B cell (primary cell): Measurements from ENCODE around the gene OR6N1. TPM values are rescaled to one million over a fixed set of nuclear protein-coding genes. Genes with fewer than 3 reads are reported as not detected.

ENCODE experiments used
- ATAC-seq: fragments of 200-7000 bp; cut with Tn5 transposase; one replicate; pipeline ENCODE4 v1.10.0; 2021; ENCODE audit warnings: low read depth, mild to moderate bottlenecking, moderate number of reproducible peaks, moderate library complexity
- CTCF ChIA-PET: fragments of 350-600 bp; sonication (Branson Sonifier 250); formaldehyde crosslinking; loops from one replicate; lab custom pipeline; 2021; ENCODE audit warnings: antibody characterized with exemption, inconsistent platforms; lab: Charles Lee
- POLR2A ChIA-PET: fragments of 350-600 bp; sonication (Branson Sonifier 250); formaldehyde crosslinking; loops from one replicate; lab custom pipeline; 2021; ENCODE audit warnings: antibody characterized with exemption; lab: Charles Lee
- DNase-seq: peaks from one replicate; pipeline ENCODE4 v3.0.0; 2013
- H2AFZ ChIP-seq: 2 replicates; pipeline ENCODE4 v1.6.1; 2012; ENCODE audit warnings: mild to moderate bottlenecking, low read depth, low read length; ENCODE audit not compliant: insufficient read depth, poor library complexity, severe bottlenecking
- H3K27ac ChIP-seq, 2 donors: 1 replicate in 1 of 2; 2 replicates in 1 of 2; pipeline ENCODE4 v1.5.1; 2012 to 2013; ENCODE audit warnings: low read length in 2 of 2, mild to moderate bottlenecking in 2 of 2, moderate library complexity in 1 of 2
- H3K27me3 ChIP-seq, 4 experiments: fragments of 200-600 bp in 1 of 4; sonication (generic) in 1 of 4; replicated peaks in 1 of 4; 1 replicate in 2 of 4; 2 replicates in 2 of 4; pipeline versions ENCODE4 v1.6.1 to v1.7.0; 2013 to 2016; ENCODE audit warnings: low read length in 3 of 4, mild to moderate bottlenecking in 2 of 4, mixed read lengths in 1 of 4, moderate library complexity in 1 of 4; ENCODE audit not compliant: insufficient read depth in 4 of 4, control insufficient read depth in 3 of 4; ENCODE audit errors: control extremely low read depth in 1 of 4
- H3K36me3 ChIP-seq, 2 experiments: replicated peaks in 1 of 2; 1 replicate in 1 of 2; 2 replicates in 1 of 2; pipeline versions ENCODE4 v1.6.1 to v1.7.1; 2013; ENCODE audit warnings: low read length in 1 of 2; ENCODE audit not compliant: insufficient read depth in 2 of 2, control insufficient read depth in 1 of 2; ENCODE audit errors: control extremely low read depth in 1 of 2, extremely low read depth in 1 of 2
- H3K4me1 ChIP-seq, 2 donors: fragments of 200-600 bp in 1 of 2; sonication (generic) in 1 of 2; 1 replicate in 1 of 2; 2 replicates in 1 of 2; pipeline versions ENCODE4 v1.5.1 to v1.6.1; 2013 to 2017; ENCODE audit warnings: low read length in 2 of 2; ENCODE audit not compliant: control insufficient read depth in 2 of 2, insufficient read depth in 2 of 2
- H3K4me2 ChIP-seq: replicated peaks from 2 replicates; pipeline ENCODE3; 2012; ENCODE audit warnings: mild to moderate bottlenecking, low read depth, low read length; ENCODE audit not compliant: poor library complexity, severe bottlenecking
- H3K4me3 ChIP-seq, 5 experiments: fragments of 200-600 bp in 1 of 5; sonication (generic) in 1 of 5; 1 replicate in 3 of 5; 2 replicates in 2 of 5; pipeline versions ENCODE4 v1.5.1 to v1.7.0; 2011 to 2016; ENCODE audit warnings: low read length in 4 of 5, mild to moderate bottlenecking in 4 of 5, low read depth in 2 of 5, control low read depth in 1 of 5, moderate library complexity in 1 of 5; ENCODE audit not compliant: insufficient read depth in 1 of 5; ENCODE audit errors: control extremely low read depth in 1 of 5, extremely low read depth in 1 of 5
- H3K79me2 ChIP-seq: fragments of 200-600 bp; sonication (generic); one replicate; pipeline ENCODE4 v1.6.0; 2016; ENCODE audit warnings: low read length; ENCODE audit not compliant: control insufficient read depth, insufficient read depth
- H3K9ac ChIP-seq: fragments of 200-600 bp; sonication (generic); 2 replicates; pipeline ENCODE4 v1.6.1; 2017; ENCODE audit warnings: mild to moderate bottlenecking, low read length, moderate library complexity
- H3K9me3 ChIP-seq, 3 donors: one replicate each; pipeline versions ENCODE4 v1.6.1 to v1.7.1; 2013; ENCODE audit warnings: low read length in 2 of 3; ENCODE audit not compliant: control insufficient read depth in 2 of 3, insufficient read depth in 1 of 3; ENCODE audit errors: control extremely low read depth in 1 of 3
- H4K20me1 ChIP-seq: 2 replicates; pipeline ENCODE4 v1.6.0; 2012; ENCODE audit warnings: mild to moderate bottlenecking, low read length; ENCODE audit not compliant: insufficient read depth, control insufficient read depth, poor library complexity, severe bottlenecking
- H3K27ac Mint-ChIP-seq: one replicate; pipeline ENCODE4 v1.8.0; 2021; ENCODE audit warnings: mixed read lengths
- H3K27me3 Mint-ChIP-seq: one replicate; pipeline ENCODE4 v1.8.0; 2021; ENCODE audit warnings: mixed read lengths
- H3K4me1 Mint-ChIP-seq: one replicate; pipeline ENCODE4 v1.8.0; 2021; ENCODE audit warnings: mixed read lengths
- H3K4me3 Mint-ChIP-seq: one replicate; pipeline ENCODE4 v1.8.0; 2021; ENCODE audit warnings: mixed read lengths
- H3K9me3 Mint-ChIP-seq: one replicate; pipeline ENCODE4 v1.8.0; 2022; ENCODE audit warnings: mixed read lengths; ENCODE audit not compliant: insufficient read depth
- CTCF ChIP-seq: fragments of 200-600 bp; IDR thresholded peaks from one replicate; pipeline ENCODE4 v1.8.0; 2022; ENCODE audit warnings: antibody characterized with exemption, mild to moderate bottlenecking
- EZH2 ChIP-seq: IDR thresholded peaks from 2 replicates; pipeline ENCODE4 v1.6.1; 2012; ENCODE audit warnings: borderline replicate concordance, low read depth, mild to moderate bottlenecking, moderate library complexity, low read length; ENCODE audit not compliant: insufficient read depth, poor library complexity, severe bottlenecking
- WGBS: methylation state at CpG from one replicate; pipeline ENCODE4 v1.1.5; 2013; ENCODE audit warnings: missing lambda C conversion rate; ENCODE audit not compliant: insufficient coverage; 5-methylcytosine and 5-hydroxymethylcytosine counted together
- intact Hi-C: fragments of 100-400 bp; cut with micrococcal nuclease; formaldehyde crosslinking; loops from one replicate; pipeline ENCODE4 v1.10.0; 2022
- polyA minus RNA-seq: library from RNA; depleted of rRNA, polyadenylated mRNA; stranded (reverse); fragments of >200 nt; gene quantifications from 2 replicates; pipeline ENCODE4 v1.2.3, GENCODE V29; 2012
- polyA plus RNA-seq: library from polyadenylated mRNA; depleted of rRNA; stranded (reverse); fragments of >200 nt; gene quantifications from 2 replicates; pipeline ENCODE4 v1.2.3, GENCODE V29; 2012
- total RNA-seq, 2 donors: library from RNA; stranded (reverse); fragments of 120-200 nt in 1 of 2; gene quantifications; 1 replicate in 1 of 2; 2 replicates in 1 of 2; pipeline versions ENCODE4 v1.2.3 to v1.2.4, GENCODE V29; 2013 to 2022

The OR6N1 gene
- total RNA-seq = not detected in 2 replicates
- total RNA-seq (2013) = not detected
- polyA plus RNA-seq = not detected in 2 replicates
- polyA minus RNA-seq = 0.36 TPM in 1 of 2 replicates, not detected in the other

GRCh38 chr1:158771950-158772866 is at the start of gene OR6N1:
Gene OR6N1, minus strand, starts transcription at chr1:158772195. Its CDS starts 5,513 bp downstream, at chr1:158766682.
- no peak within 1 kb of the TSS for H2AFZ ChIP-seq
- no peaks in the 10 kb centered on the region for H3K79me2 ChIP-seq
- H3K27me3 ChIP-seq = peaks cover 0 to 3% (median 1%) of the 10 kb centered on the region in 4 experiments
- TF ChIP-seq EZH2 (no peak), CTCF (no peak)
- no peak within 1 kb of the TSS for H3K27ac ChIP-seq
- H3K27ac Mint-ChIP-seq = no peak within 1 kb of the TSS
- H3K9me3 Mint-ChIP-seq = no peaks in the 10 kb centered on the region
- H3K36me3 ChIP-seq = no peaks in the 10 kb centered on the region
- no peak for ATAC-seq
- DNase-seq = no peak
- POLR2A ChIA-PET = no interaction called here
- no peak within 1 kb of the TSS for H3K4me2 ChIP-seq
- H3K4me3 ChIP-seq = no peak within 1 kb of the TSS
- H3K27me3 Mint-ChIP-seq = peaks cover 42% of the 10 kb centered on the region
- no peak within 1 kb of the TSS for H3K9ac ChIP-seq
- no peak within 1 kb of the TSS for H3K4me3 Mint-ChIP-seq
- CTCF ChIA-PET = no interaction called here
- no peaks in the 10 kb centered on the region for H3K4me1 Mint-ChIP-seq
- intact Hi-C loops = no loop called here
- no peaks in the 10 kb centered on the region for H3K9me3 ChIP-seq
- H3K4me1 ChIP-seq = no peaks in the 10 kb centered on the region
- H4K20me1 ChIP-seq = no peaks in the 10 kb centered on the region
- 86% methylated on average over 1 of the region's 6 CpGs for WGBS

- intact Hi-C loops = no loop called here
- no peak for DNase-seq
- ATAC-seq = no peak
- CTCF ChIA-PET = no interaction called here
- no peaks in the 10 kb centered on the region for H4K20me1 ChIP-seq
- no peaks in the 10 kb centered on the region for H3K9me3 Mint-ChIP-seq
- H3K27ac ChIP-seq = no peak overlapping the region
- peaks cover 17% of the 10 kb centered on the region for H3K27me3 Mint-ChIP-seq
- no peak overlapping the region for H3K9ac ChIP-seq
- no peaks in the 10 kb centered on the region for H3K4me1 ChIP-seq
- no peak overlapping the region for H3K4me3 ChIP-seq
- POLR2A ChIA-PET = no interaction called here
- WGBS = no CpG with 5 or more reads among the region's 1 CpG
- H3K27ac Mint-ChIP-seq = no peak overlapping the region
- peaks cover 0 to 3% (median 0%) of the 10 kb centered on the region in 4 experiments for H3K27me3 ChIP-seq
- H3K9me3 ChIP-seq = peaks cover 0 to 2% (median 0%) of the 10 kb centered on the region in 3 donors
- H3K4me1 Mint-ChIP-seq = no peaks in the 10 kb centered on the region
- H3K36me3 ChIP-seq = no peaks in the 10 kb centered on the region
- H3K79me2 ChIP-seq = no peaks in the 10 kb centered on the region
- H2AFZ ChIP-seq = no peak overlapping the region
- no peak overlapping the region for H3K4me2 ChIP-seq
- no peak overlapping the region for H3K4me3 Mint-ChIP-seq
- TF ChIP-seq EZH2 = no peak
- no peak for TF ChIP-seq CTCF
Observed at GRCh38 chr1:158821723-158822122, 49.7 kb upstream of the OR6N1 start.
